Lower lobe of right lung (tissue), 2 donors: Measurements from ENCODE around the gene DYRK2. TPM values are rescaled to one million over a fixed set of nuclear protein-coding genes. Genes with fewer than 3 reads are reported as not detected.

ENCODE experiments used
- ATAC-seq, 2 donors: fragments of 200-7000 bp; cut with Tn5 transposase; one replicate each; pipeline ENCODE4 v1.9.1; 2020 to 2022; ENCODE audit warnings: mild to moderate bottlenecking in 2 of 2, moderate library complexity in 2 of 2
- DNase-seq: peaks from one replicate; pipeline ENCODE4 v3.0.0-alpha.2; 2020
- H3K27ac ChIP-seq: fragments of 200-600 bp; one replicate; pipeline ENCODE4 v1.8.0; 2022
- H3K27me3 ChIP-seq: fragments of 200-600 bp; one replicate; pipeline ENCODE4 v1.8.0; 2022; ENCODE audit warnings: low read depth
- H3K36me3 ChIP-seq: fragments of 200-600 bp; one replicate; pipeline ENCODE4 v1.8.0; 2022; ENCODE audit warnings: mild to moderate bottlenecking
- H3K4me1 ChIP-seq: fragments of 200-600 bp; one replicate; pipeline ENCODE4 v1.8.0; 2022
- H3K4me3 ChIP-seq: fragments of 200-600 bp; one replicate; pipeline ENCODE4 v1.8.0; 2022; ENCODE audit warnings: mild to moderate bottlenecking
- H3K9me3 ChIP-seq: fragments of 200-600 bp; one replicate; pipeline ENCODE4 v1.8.0; 2022
- CTCF ChIP-seq: fragments of 200-600 bp; IDR thresholded peaks from one replicate; pipeline ENCODE4 v1.8.0; 2022; ENCODE audit warnings: antibody characterized with exemption, mild to moderate bottlenecking
- intact Hi-C: fragments of 100-400 bp; cut with DNase I; formaldehyde crosslinking; loops from one replicate; pipeline ENCODE4 v1.11.0; 2022
- total RNA-seq: library from RNA; stranded (reverse); fragmentation: NEBNext Ultra II Directional; extraction: Animal tissue kit (Norgen Biotek cat#: 25700); gene quantifications from one replicate; pipeline ENCODE4 v1.2.1, GENCODE V29; 2021
- donor health status: DM: no; HTN: yes; CAD: no; lungs with severe emphysema.

The DYRK2 gene
- total RNA-seq, 1 donor from 2014 or later: 17.6 TPM

GRCh38 chr12:67645601-67646000, 2.9 kb upstream of the DYRK2 start:
- no peaks in the 10 kb centered on the region for H3K36me3 ChIP-seq
- no peak overlapping the region for H3K4me3 ChIP-seq

GRCh38 chr12:67646775-67647174, 1.8 kb upstream of the DYRK2 start:
- H3K9me3 ChIP-seq: no peaks in the 10 kb centered on the region
- DNase-seq (no peak), ATAC-seq (no peak)
- peaks cover 14% of the 10 kb centered on the region for H3K4me1 ChIP-seq
- no peak overlapping the region for H3K27ac ChIP-seq
- TF ChIP-seq CTCF: no peak
- H3K27me3 ChIP-seq: no peaks in the 10 kb centered on the region
- H3K36me3 ChIP-seq: no peaks in the 10 kb centered on the region
- H3K4me3 ChIP-seq: no peak overlapping the region
- intact Hi-C loops: no loop called here

More at GRCh38 chr12:67645601-67646000, 2.9 kb upstream of the DYRK2 start:
- H3K27me3 ChIP-seq: no peaks in the 10 kb centered on the region
- no peaks in the 10 kb centered on the region for H3K9me3 ChIP-seq
- H3K27ac ChIP-seq: no peak overlapping the region
- intact Hi-C loops: no loop called here
- DNase-seq (no peak), ATAC-seq (no peak)
- no peak for TF ChIP-seq CTCF
- H3K4me1 ChIP-seq: peaks cover 8% of the 10 kb centered on the region

GRCh38 chr12:67647181-67647798, 1.3 kb upstream of the DYRK2 start:
- peak overlapping the region; percentile 92 for H3K4me3 ChIP-seq
- H3K27ac ChIP-seq: peak overlapping the region; percentile 84

DNA sequence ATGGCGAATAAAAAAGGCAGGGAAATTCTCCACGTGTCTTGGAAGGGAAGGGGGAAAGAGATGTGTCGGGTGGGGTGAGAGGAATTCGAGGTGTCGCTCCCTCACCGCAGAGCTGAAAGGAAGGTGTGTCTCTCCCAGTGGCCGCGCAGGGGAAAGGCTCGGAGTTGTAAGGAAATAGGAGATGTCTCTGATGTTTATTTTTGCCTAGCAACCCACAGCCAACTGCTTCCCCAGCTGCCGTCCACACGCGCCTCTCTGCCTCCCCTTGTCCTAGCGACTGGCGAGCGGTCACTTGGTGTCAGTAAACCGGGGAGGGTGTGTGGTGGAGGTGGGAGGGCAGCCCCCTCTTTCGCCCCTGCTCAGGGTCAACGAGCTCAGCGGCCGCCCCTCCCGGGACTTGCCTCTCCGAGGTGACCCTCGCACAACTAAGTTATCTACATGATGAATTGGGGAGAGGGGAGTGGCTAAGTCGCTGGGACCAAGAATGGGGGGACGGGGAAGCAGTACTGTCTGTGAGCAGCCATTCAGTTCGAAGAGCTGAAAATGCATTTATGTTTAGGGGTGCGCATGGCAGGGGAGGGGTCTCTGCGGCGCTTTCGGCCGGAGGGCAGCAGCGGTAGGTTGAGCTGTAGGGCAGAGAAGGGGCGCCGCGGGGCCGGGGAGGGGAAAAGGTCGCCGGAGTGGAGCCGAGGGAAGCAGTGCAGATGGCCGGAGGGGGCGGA, 585 bp upstream of the DYRK2 start:
- H3K27me3 ChIP-seq: no peaks in the 10 kb centered on the region
- intact Hi-C loops: no loop called here
- DNase-seq (peak; percentile 83), ATAC-seq (peak; percentile 81 to 83)
- H3K4me1 ChIP-seq: peaks cover 19% of the 10 kb centered on the region
- peak overlapping the region; percentile 84 for H3K27ac ChIP-seq
- peak; percentile 34 for TF ChIP-seq CTCF
- no peaks in the 10 kb centered on the region for H3K9me3 ChIP-seq
- H3K4me3 ChIP-seq: peak overlapping the region; percentile 92
- no peaks in the 10 kb centered on the region for H3K36me3 ChIP-seq

More at GRCh38 chr12:67647181-67647798, 1.3 kb upstream of the DYRK2 start:
- no peaks in the 10 kb centered on the region for H3K27me3 ChIP-seq
- DNase-seq (peak; percentile 50), ATAC-seq (peak; percentile 25 to 46)
- no peak for TF ChIP-seq CTCF
- no peaks in the 10 kb centered on the region for H3K36me3 ChIP-seq
- H3K9me3 ChIP-seq: no peaks in the 10 kb centered on the region
- peaks cover 14% of the 10 kb centered on the region for H3K4me1 ChIP-seq
- intact Hi-C loops: no loop called here

GRCh38 chr12:67649261-67649569, 670 bp downstream of the DYRK2 start:
- ATAC-seq (peak; percentile 36 to 48), DNase-seq (no peak)
- H3K27me3 ChIP-seq: no peaks in the 10 kb centered on the region
- H3K36me3 ChIP-seq: no peaks in the 10 kb centered on the region
- intact Hi-C loops: no loop called here
- H3K4me1 ChIP-seq: peaks cover 31% of the 10 kb centered on the region
- no peaks in the 10 kb centered on the region for H3K9me3 ChIP-seq
- peak overlapping the region; percentile 92 for H3K4me3 ChIP-seq
- no peak for TF ChIP-seq CTCF
- peak overlapping the region; percentile 95 for H3K27ac ChIP-seq
